ENCODE results near the gene TPO.

DNA sequence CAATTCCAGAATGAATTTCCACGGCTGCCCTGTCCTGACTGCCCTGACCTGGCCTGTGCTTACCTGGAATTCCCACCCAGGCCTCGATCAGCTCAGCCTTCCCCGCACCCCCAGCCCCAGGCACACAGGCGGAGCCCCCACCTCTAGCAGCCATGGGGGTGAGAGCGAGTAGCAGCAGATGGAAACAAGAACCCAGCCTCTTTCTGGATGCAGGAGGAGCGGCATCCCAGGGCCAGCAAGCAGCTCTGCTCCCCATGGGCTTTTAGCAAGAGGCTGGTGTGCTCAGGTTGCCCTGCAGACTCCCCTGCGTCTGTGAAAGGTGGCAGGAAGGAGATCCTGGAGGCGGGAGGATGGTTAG, 101.8 kb downstream of the TPO start:
- TF ChIP-seq, protein P1, sequence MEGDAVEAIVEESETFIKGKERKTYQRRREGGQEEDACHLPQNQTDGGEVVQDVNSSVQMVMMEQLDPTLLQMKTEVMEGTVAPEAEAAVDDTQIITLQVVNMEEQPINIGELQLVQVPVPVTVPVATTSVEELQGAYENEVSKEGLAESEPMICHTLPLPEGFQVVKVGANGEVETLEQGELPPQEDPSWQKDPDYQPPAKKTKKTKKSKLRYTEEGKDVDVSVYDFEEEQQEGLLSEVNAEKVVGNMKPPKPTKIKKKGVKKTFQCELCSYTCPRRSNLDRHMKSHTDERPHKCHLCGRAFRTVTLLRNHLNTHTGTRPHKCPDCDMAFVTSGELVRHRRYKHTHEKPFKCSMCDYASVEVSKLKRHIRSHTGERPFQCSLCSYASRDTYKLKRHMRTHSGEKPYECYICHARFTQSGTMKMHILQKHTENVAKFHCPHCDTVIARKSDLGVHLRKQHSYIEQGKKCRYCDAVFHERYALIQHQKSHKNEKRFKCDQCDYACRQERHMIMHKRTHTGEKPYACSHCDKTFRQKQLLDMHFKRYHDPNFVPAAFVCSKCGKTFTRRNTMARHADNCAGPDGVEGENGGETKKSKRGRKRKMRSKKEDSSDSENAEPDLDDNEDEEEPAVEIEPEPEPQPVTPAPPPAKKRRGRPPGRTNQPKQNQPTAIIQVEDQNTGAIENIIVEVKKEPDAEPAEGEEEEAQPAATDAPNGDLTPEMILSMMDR (conservative IDR thresholded peaks at IDR 0.05 in 1 of 2, IDR thresholded peaks at IDR 0.05 in 1 of 2; ENCODE audit: extremely low read depth in 1 of 2, insufficient read depth in 1 of 2, low read depth in 1 of 2, low read length in 2 of 2), result no peak
- TF ChIP-seq EZH2 (IDR thresholded peaks at IDR 0.05; ENCODE audit: borderline replicate concordance, low read length), result no peak

Data from mammary epithelial cell (primary cell).